ENCODE data around the gene HNRNPC. TPM values are rescaled to one million over a fixed set of nuclear protein-coding genes. Genes with fewer than 3 reads are reported as not detected.

Gene HNRNPC
- total RNA-seq (740 and 800 TPM in 2 replicates), polyA plus RNA-seq (513 and 521 TPM in 2 replicates)

DNA sequence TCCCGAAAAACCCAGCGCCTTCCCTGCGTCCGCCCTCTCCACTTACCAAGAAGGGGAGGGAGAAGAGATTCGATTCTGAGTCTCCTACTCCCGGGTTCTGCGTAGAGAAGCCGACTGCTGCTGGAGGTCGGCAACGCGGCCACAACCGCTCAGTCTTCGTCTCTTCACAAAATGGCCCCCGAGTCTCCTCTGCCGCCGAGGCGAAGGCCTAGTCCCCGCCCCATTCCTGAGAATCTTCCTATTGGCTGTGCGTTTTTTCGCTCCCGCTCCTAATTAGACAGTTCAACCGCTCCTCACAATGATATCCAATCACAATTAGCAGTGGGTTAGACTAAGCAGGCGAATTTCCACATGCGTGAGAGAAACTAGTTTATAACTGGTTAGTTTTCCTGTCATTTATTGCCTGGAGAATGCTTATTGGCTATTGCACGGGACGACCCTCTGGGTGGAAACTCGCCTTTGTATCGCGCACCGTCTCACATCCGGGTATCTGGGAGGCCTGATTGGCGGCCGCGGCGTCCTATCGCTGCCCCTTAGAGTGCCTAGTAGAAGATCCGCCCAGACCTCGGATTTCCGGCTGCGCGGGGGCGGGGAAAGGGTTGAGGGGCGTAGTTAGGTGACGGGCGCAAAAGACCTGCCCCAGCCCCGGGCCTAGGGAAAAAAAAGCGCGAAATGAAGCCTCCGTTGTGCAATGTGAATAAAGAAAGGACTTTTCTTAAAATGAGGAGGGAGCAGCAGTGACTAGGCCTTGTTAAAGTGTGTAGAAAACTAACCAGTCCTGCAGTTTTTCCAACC, at the start of gene HNRNPC:
Gene HNRNPC (minus strand): TSS at position 191 of the 795 bp plus-strand sequence. CDS start 35,249 bp downstream, outside the sequence.
- Histone ChIP-seq H3K4me1 (ENCODE audit: insufficient read depth) (peaks cover 20% of the 10 kb centered on the region), H3K4me2 (peak within 1 kb of the TSS; percentile 90), H2AFZ (peak within 1 kb of the TSS; percentile 73), H3K9me2 (replicated peaks; ENCODE audit: insufficient read depth) (no peaks in the 10 kb centered on the region), H3K36me3 (replicated peaks; ENCODE audit: insufficient read depth, low read depth) (peaks cover 4% of the 10 kb centered on the region), H3K27me3 (no peaks in the 10 kb centered on the region), H3K4me3 (peak within 1 kb of the TSS; percentile 76), H3K27ac (peak within 1 kb of the TSS; percentile 91), H4K20me1 (ENCODE audit: insufficient read depth, poor library complexity, severe bottlenecking) (peaks cover 42% of the 10 kb centered on the region), H3K9me3 (ENCODE audit: low read depth) (no peaks in the 10 kb centered on the region), H3K79me2 (peaks cover 49% of the 10 kb centered on the region)
- TF ChIP-seq, protein P1, sequence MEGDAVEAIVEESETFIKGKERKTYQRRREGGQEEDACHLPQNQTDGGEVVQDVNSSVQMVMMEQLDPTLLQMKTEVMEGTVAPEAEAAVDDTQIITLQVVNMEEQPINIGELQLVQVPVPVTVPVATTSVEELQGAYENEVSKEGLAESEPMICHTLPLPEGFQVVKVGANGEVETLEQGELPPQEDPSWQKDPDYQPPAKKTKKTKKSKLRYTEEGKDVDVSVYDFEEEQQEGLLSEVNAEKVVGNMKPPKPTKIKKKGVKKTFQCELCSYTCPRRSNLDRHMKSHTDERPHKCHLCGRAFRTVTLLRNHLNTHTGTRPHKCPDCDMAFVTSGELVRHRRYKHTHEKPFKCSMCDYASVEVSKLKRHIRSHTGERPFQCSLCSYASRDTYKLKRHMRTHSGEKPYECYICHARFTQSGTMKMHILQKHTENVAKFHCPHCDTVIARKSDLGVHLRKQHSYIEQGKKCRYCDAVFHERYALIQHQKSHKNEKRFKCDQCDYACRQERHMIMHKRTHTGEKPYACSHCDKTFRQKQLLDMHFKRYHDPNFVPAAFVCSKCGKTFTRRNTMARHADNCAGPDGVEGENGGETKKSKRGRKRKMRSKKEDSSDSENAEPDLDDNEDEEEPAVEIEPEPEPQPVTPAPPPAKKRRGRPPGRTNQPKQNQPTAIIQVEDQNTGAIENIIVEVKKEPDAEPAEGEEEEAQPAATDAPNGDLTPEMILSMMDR (IDR thresholded peaks at IDR 0.05; ENCODE audit: poor library complexity) = no peak
- TF ChIP-seq EZH2phosphoT487 (IDR thresholded peaks at IDR 0.05; ENCODE audit: low read depth, severe bottlenecking, unreplicated experiment) (no peak), EZH2 (IDR thresholded peaks at IDR 0.05; ENCODE audit: borderline replicate concordance) (no peak)
- under 1% methylated on average over 49 of the region's 49 CpGs for WGBS (ENCODE audit: low lambda C conversion rate, missing lambda C conversion rate)
- DNase-seq (ENCODE audit: low spot score) = peak; percentile 99

DNA sequence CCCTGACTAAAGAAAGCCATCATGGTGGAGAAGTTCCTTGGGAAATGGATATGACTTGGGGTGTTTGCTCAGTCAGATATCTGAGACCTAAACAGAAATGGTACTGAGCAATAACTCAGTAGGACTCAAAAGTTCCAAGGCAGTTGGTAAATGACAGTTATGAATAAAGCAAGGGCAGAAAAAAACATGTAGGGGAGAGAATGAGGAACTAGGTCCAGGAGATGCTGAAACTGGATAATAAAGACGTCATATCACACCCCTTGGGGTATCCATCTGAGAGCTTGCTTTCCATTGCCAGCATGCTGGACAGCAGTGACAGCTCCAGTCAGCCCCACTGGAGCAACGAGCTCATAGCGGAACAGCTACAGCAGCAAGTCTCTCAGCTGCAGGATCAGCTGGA, 48.2 kb upstream of the HNRNPC start:
- H3K4me1 ChIP-seq (ENCODE audit: insufficient read depth) = no peaks in the 10 kb centered on the region
- H3K27me3 ChIP-seq = no peaks in the 10 kb centered on the region
- H3K4me3 ChIP-seq = no peak overlapping the region
- H3K27ac ChIP-seq = no peak overlapping the region
- H2AFZ ChIP-seq = no peak overlapping the region
- TF ChIP-seq, protein P1 (IDR thresholded peaks at IDR 0.05; ENCODE audit: poor library complexity) = no peak
- TF ChIP-seq EZH2phosphoT487 (IDR thresholded peaks at IDR 0.05; ENCODE audit: low read depth, severe bottlenecking, unreplicated experiment) = no peak
- TF ChIP-seq EZH2 (IDR thresholded peaks at IDR 0.05; ENCODE audit: borderline replicate concordance) = no peak
- H3K4me2 ChIP-seq = no peak overlapping the region
- DNase-seq (ENCODE audit: low spot score) = no peak
- WGBS (ENCODE audit: low lambda C conversion rate, missing lambda C conversion rate) = 75% methylated on average over 3 of the region's 3 CpGs
- H4K20me1 ChIP-seq (ENCODE audit: insufficient read depth, poor library complexity, severe bottlenecking) = no peaks in the 10 kb centered on the region
- H3K9me2 ChIP-seq (replicated peaks; ENCODE audit: insufficient read depth) = no peaks in the 10 kb centered on the region
- H3K36me3 ChIP-seq (replicated peaks; ENCODE audit: insufficient read depth, low read depth) = no peaks in the 10 kb centered on the region
- no peaks in the 10 kb centered on the region for H3K79me2 ChIP-seq
- H3K9me3 ChIP-seq (ENCODE audit: low read depth) = no peaks in the 10 kb centered on the region

DNA sequence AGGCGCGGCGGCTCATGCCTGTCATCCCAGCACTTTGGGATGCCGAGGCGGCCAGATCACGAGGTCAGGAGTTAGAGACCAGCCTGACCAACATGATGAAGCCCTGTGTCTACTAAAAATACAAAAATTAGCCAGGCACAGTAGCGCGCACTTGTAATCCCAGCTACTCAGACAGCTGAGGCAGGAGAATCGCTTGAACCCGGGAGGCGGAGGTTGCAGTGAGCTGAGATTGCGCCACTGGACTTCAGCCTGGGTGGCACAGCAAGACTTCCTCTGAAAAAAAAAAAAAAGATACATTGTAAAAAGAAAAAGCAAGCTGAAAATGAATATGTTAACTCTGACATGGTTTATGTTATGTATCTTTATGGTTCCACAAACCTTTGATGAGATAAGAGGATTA, 44.3 kb upstream of the HNRNPC start:
- H2AFZ ChIP-seq = no peak overlapping the region
- DNase-seq (ENCODE audit: low spot score) = no peak
- H3K4me3 ChIP-seq = no peak overlapping the region
- H3K79me2 ChIP-seq = no peaks in the 10 kb centered on the region
- no peaks in the 10 kb centered on the region for H3K27me3 ChIP-seq
- no peaks in the 10 kb centered on the region for H4K20me1 ChIP-seq (ENCODE audit: insufficient read depth, poor library complexity, severe bottlenecking)
- H3K9me3 ChIP-seq (ENCODE audit: low read depth) = no peaks in the 10 kb centered on the region
- no peaks in the 10 kb centered on the region for H3K4me1 ChIP-seq (ENCODE audit: insufficient read depth)
- H3K27ac ChIP-seq = no peak overlapping the region
- no peak overlapping the region for H3K4me2 ChIP-seq
- TF ChIP-seq, protein P1 (IDR thresholded peaks at IDR 0.05; ENCODE audit: poor library complexity) = no peak
- TF ChIP-seq EZH2 (IDR thresholded peaks at IDR 0.05; ENCODE audit: borderline replicate concordance) (no peak), EZH2phosphoT487 (IDR thresholded peaks at IDR 0.05; ENCODE audit: low read depth, severe bottlenecking, unreplicated experiment) (no peak)
- H3K9me2 ChIP-seq (replicated peaks; ENCODE audit: insufficient read depth) = no peaks in the 10 kb centered on the region
- 90% methylated on average over 12 of the region's 12 CpGs for WGBS (ENCODE audit: low lambda C conversion rate, missing lambda C conversion rate)
- H3K36me3 ChIP-seq (replicated peaks; ENCODE audit: insufficient read depth, low read depth) = no peaks in the 10 kb centered on the region
